HS-5 (cell line): ENCODE data around the gene SLC31A2.
A peak's percentile ranks its signal among the peaks of the same experiment; 100 is the strongest.

ENCODE experiments used
- DNase-seq: peaks from one replicate; pipeline ENCODE4 v3.0.0-alpha.2; 2012; ENCODE audit warnings: low read depth

SLC31A2 gene

DNA sequence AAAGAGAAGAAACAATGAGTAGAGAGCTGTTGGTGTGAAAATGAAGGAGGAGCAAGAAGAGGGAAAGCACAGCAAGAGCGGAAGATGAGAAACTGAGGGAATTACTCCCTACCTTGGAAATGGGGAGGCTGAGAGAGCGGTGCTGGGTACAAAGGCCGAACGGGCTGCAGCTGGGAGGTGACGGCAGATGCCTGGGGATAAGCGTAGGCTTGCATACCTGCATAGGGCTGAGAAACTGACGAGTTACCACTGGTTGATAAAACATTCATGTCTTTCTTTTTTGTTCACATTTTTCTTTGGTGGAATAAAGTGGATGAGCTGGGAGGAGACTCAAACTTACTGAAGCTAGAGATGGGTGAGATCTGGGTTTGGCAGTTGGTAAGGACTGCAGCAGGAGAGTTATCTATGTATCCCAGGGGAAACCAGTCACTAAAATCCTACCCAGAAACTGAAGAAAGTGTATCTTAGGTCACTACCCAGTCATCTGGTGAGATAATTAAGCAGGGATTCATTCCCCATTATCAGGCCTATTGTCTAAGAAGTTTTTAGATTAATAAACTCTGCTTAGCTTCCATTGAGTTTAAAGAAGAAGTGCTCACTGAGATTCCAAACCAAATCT, 35.4 kb downstream of the SLC31A2 start:
- no peak for DNase-seq

DNA sequence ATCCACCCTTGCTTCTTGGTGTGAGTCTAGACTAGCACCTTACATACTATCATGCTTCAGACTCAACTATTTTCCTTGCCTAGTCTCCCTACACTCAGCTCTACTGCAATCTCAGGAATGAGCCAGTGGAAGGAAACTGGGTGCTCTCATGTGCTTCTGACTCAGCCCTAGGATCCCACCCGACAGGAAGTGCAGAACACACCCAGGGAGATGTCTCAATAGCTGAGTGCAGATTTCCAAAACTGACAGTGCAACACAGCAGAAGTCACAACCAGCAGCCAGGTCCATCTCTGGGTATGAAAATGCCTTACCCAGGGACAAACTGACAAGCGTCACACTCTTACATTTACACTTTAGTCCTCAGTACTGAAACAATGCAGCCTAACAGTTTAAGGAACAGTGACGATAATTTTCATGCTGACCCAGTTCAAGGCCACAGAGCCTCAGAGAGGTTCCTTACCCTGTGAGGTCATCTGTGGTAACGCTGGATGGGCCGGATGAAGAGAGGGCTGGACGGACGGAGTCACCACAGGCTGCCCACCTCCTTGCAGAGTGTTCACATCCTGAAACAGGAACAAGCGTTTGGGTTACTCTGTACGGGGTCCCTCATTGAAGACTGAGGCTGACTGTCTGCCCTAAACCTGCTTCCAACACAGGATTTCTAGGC, 37.3 kb downstream of the SLC31A2 start:
- peak; percentile 94 for DNase-seq

DNA sequence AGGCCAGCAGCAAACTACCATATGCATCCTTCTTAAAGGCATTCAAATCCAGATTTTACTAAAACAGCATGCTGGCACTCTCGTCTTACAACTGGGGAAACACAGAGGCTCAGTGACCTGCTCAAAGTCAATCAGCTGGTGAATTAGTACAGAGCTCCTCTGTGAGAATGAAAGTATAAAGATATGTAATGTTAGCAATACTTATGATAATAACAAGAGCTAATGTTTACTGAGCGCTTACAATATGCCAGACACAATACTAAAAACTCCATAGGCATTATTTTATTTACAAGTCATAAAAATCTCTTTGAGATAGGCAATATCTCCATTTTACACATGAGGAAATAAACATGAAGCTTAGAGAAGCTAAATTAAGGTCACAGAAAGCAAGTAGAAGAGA, 41.6 kb downstream of the SLC31A2 start:
- DNase-seq, result no peak

DNA sequence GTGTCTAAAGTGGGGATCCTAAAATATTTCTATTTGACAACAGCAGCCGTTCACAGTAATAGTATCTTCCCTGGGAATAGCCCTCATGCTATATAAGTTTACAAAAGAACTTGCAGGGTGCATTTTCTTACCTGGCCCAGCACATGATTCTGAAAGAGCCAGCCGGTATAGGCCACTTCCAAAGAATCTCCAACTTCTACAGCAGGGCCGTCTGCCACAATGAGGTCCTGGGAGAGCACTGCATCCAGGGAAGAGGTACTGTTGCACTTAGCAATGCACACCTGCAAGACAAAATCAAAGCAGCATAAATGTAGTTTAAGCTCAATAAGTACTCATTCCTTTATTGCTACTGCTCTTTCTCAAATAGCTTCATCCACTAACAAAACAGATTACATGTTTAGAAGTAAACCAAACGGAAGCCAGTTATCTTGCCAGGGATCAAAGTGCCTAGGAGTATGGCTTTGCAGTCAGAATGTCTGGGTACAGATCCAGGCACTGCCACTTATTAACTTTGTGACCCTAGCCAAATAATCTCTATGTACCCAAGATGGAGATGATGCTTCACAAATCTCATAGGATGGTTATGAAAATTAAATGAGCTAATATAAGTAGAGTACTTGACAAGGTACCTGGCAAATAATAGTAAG, 49.0 kb downstream of the SLC31A2 start:
- DNase-seq, result no peak

DNA sequence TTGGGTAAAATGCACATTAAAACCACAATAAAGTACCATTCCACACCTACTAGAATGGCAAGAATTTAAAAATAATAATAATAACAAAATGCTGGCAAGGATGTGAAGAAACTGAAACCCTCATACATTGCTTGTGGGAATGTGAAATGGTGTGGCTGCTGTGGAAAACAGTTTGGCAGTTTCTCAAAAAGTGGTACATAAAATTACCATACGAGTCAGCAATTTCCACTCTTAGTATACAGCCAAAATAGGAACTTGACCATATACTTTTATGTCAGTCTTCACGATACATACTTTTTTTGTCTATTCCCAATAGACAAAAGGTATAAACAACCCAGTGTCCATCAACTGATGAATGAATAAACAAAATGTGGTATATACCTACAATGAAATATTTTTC, 54.6 kb downstream of the SLC31A2 start:
- no peak for DNase-seq

DNA sequence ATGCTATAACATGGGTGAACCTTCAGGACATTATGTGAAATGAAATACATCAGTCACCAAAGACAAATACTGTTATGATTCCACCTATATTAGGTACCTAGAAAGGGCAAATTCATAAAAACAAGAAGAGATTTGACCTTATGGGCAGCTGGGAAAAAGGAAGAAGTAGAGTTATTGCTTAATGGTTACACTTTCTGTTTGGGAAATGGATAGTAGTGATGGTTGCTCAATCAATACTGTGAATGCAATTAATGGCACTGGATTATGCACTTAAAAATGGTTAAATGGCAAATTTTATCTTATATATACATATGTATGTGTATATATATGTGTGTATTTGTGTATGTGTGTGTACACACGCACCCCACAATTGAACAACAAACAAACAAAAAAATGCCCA, 55.1 kb downstream of the SLC31A2 start:
- DNase-seq, result no peak

DNA sequence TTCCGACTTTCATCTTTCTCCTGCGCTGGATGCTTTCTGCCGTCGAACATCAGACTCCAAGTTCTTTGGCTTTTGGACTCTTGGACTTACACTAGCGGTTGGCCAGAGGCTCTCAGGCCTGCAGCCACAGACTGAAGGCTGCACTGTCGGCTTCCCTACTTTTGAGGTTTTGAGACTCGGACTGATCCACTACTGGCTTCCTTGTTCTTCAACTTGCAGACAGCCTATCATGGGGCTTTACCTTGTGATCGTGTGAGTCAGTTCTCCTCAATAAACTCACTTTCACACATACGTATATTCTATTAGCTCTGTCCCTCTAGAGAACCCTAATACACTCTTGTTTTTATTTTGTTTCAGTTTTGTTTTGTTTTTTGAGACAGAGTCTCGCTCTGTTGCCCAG, 60.0 kb downstream of the SLC31A2 start:
- no peak for DNase-seq
